HG03060 (cell line): Measurements from ENCODE around the gene HECTD4.
"Not testable (repeated sequence)": the region's sequence is repeated elsewhere in the genome, so short reads cannot be mapped to it uniquely, and the experiment has no call there.

Source experiments
- ATAC-seq: cut with Tn5 transposase; IDR thresholded peaks from one replicate; pipeline ENCODE4 v1.9.1; 2021; ENCODE audit warnings: low read depth, moderate number of reproducible peaks; ENCODE audit not compliant: unreplicated experiment

HECTD4 gene

DNA sequence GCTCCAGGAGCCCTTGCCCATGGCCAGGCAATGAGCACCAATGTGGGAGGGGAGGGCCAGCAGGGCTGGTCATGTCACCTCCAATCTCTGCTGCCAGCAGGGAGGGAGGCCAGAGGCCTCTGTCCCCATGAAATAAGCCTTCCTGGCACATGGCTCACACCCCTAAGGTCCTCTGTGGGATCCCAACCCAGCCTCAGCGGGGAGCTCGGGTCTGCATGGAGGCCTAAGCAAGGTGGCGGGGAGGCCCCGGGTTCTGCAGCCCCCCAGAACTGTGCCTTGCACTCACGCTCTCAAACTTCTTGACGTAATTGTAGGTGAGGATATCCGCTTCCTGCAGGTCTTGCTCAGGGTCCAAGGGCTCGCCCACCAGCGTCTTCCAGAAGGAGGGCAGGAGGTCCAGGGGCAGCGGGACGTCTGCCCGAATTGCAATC is 215.2 kb downstream of the HECTD4 start:
- no peak for ATAC-seq

DNA sequence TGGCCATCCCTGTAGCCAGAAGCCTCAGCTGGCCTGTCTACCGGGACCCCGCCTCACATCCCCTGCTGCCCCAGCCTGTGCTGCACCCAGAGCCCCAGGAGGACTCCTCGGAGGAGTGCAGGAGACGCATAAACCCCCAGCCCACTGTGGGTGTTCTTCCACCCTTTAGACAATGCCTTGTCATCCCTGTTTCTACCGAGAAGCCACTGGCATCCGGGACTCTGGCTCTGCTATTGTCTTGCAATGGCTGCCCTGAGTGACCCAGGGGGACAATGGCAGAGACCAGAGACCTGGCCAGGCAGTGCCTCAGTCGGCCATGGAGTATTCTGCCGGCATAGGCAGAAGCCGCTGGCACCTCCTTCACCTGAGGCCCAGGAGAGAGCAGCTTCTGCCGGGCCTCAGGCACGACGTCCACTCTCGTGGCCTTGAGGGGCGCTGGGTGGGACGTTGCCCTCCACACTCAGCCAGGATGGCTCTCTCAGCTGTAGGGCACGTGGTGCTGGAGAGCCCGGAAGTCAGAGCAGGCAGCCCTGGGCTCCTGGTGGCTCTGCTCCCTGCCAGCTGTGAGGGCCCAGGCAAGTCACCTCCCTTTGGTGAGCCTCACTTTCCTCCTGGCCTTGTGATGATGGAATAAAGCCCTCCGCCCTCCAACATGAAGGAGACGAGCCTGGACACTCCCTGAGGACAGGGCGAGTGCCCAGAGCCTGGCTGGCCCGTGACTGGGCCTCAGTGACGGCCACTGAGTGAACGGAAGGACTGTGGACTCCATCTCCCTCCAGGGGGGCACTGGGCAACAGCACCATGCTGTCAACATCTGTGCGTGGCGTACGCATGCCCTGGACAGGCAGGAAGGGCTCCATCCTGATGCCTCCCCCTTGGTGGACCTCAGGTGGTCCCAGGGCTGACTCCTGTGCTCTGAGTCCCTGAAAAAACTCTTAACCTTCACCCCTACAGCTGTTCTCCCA is 215.9 kb downstream of the HECTD4 start:
- ATAC-seq: no peak

DNA sequence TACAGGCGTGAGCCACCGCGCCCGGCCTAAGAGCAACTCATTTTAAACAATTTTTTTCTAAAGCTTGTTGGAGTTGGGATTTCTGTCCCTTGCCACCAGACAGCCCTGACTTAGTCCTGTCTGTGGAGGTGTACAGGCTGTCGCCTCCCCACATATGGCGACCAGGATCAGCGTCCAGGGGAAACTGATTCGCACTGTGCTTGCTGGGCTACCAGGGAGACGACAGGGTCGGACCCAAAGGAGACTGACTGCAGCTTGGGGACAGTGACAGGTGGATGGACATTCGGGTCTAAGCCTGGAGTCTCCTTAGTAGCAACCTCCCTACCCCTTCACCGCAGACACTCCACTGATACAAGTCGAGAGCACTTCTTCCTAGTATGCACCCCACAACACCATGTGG is 216.6 kb downstream of the HECTD4 start:
- ATAC-seq: no peak

DNA sequence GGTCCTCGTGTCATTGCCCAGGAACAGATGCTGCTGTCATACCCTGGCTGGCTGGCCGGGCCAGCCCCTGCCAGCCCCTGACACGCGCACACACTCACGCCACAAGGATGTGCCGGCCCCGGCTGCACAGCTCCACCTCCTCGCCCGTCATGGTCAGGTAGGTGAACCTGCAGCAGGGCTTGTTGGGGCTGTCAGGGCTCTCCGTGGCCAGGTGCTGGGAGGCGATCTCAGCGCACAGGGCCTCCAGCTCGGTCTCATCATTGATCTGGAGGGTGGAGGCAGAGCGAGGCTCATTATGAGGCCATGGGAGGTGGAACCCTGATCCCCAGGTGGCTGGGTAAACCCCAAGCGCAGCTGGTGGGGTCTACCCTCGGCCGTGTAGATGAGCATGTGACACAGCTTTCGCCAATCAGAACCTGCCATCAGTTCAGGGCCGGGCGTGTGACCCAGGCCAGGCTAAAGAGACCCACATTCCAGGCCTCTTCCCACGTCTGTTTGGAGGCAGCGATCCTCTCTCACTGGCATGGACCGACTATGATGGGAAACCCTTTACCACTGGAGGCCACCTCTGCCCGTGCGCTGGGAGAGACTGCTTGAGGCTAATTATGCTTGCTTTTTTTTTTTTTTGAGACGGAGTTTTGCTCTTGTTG is 218.1 kb downstream of the HECTD4 start:
- ATAC-seq: no peak

DNA sequence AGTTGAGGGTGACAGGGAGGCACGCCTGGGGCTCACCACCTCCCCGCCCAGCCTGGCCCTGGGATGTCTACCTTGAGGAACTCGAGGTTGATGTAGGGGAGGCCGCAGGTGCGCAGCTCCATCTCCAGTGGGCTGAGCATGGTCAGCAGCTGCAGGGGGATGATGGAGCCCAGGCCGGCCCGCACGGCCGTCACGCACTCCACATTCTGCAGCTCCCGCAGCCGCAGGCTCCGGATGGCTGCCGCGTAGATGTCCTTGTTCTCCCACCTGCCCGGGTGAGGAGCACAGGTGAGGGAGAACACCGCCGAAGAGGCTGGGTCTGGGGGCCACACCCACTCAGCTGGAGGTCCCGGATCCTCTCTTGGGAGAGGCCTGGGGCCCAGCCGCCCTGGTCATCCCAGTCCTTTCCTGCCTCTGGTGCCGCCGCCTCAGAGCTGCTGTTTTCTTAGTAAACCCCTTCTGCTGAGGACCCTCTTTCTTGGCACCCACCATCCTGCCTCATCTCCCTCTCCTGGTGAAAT is 218.7 kb downstream of the HECTD4 start:
- ATAC-seq: no peak

DNA sequence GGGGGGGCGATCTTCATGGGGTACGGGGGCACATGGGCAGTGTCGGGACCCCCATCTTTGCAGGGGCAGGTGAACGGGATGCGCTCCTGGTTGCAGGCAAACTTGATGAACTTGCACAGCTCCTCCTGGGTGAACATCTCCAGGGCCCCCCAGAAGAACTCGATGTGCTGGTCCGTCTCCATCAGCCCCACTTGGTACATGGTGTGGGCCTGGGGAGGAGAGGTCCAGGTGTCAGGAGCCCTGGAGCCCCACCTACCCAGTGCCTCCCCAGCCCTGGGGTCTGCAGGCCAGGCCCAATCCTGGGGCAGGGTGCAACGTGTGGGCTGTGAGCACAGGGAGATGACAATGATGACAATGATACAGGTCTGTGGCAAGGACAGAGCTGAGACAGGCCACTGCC is 219.2 kb downstream of the HECTD4 start:
- ATAC-seq: no peak

DNA sequence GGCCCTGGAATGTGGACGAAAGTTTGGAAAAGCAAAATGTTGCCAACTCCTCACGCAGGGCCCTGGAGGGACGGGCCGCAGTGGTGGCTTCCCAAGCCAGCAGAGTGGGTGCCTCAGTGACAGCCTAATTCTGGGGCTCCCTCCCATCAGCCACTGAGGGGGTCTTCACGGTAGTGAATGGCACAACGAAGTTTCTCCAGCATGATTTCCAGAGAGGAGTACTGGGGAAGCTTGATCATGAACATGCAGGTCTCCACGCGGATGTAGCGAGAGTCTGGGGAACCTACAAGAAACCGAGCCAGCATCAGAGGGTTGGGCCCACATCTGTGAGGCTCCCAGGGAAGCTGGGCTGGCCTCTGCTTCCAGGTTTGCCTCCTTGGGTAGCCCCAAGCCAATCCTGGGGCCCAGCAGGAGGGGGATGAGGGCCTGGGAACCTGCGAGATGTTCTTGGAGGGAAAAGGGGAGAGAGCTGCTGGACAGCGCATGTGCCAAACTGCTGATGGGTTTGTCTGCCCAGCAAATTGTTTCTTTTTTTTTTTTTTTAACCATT is 219.9 kb downstream of the HECTD4 start:
- no peak for ATAC-seq

DNA sequence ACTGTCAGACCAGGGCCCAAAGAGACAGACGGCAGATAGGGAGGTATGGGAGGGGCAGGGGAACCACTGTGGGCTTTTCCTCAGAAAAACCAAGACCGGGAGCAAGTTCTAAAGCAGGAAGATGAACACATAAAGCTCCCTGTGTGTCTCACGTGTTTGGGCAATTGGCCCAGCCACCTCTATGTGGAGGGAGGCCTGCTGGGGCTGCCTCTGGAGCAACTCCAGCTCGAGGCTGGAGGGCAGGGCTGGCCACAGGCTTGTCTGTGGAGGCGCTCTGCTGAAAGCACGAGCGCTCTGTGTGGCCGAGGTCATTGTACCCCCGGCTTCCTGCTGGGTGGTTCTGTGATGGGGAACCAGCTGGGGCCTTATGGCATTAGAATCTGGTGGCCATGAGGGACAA is 220.5 kb downstream of the HECTD4 start:
- ATAC-seq: no peak

DNA sequence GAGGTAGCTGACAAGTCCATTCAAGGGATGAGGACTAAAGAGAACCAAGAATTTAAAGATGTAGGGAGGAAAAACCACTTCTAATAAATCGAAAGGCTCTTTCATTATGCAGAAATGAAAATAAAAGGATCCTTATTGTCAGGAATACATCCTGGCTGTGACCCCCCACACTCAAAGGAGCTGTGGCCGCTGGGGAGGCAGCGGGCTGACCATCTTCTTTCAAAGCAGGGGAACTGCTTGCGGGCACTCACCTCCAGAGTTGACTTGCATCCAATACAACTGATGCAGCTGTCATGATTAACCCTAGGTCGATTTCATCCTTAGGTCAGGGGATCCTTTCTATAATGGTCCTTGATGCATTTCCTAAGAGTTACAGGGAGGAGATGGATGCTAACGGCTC is 221.6 kb downstream of the HECTD4 start:
- ATAC-seq: no peak

DNA sequence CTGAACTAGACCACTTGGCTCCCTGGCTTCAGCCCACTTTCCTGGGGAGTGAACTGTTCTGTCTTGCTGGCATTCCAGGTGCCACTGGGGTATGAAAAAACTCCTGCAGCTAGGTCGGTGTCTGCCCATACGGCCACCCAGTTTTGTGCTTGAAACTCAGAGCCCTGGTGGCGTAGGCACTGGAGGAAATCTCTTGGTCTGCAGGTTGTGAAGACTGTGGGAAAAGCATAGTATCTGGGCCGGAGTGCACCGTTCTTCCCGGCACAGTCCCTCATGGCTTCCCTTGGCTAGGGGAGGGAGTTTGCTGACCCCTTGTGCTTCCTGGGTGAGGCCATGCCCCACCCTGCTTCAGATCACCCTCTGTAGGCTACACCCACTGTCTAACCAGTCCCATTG is 223.1 kb downstream of the HECTD4 start:
- ATAC-seq: no peak

DNA sequence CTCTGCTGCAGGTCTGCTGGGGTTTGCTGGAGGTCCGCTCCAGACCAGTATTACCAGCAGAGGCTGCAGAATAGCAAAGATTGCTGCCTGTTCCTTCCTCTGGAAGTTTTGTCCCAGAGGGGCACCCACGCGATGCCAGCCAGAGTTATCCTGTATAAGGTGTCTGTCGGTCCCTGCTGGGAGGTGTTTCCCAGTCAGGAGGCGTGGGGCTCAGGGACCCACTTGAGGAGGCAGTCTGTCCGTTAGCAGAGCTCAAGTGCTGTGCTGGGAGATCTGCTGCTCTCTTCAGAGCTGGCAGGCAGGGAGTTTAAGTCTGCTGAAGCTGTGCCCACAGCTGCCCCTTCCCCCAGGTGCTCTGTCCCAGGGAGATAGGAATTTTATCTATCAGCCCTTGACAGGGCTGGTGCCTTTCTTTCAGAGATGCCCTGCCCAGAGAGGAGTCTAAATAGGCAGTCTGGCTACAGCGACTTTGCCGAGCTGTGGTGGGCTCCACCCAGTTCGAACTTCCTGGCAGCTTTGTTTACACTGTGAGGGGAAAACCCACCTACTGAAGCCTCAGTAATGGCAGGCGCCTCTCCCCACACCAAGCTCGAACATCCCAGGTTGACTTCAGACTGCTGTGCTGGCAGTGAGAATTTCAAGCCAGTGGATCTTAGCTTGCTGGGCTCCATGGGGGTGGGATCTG is 223.6 kb downstream of the HECTD4 start:
- ATAC-seq: not testable (repeated sequence)

DNA sequence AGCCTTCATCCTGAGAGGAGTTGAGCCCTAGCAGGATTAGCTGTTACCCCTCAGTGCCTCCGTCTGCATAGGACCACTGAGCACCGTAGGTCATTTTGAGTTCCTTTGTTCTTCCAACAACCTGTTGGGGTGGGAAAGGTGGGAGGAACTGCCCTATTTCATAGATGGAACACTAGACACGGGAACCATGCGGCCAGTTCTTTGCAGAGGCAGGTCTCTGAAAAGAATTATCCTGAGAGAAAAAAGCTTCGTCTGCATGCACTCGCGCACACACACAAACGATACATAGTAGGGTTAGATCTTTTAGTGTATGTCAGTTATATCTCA is 228.4 kb downstream of the HECTD4 start:
- ATAC-seq: no peak

DNA sequence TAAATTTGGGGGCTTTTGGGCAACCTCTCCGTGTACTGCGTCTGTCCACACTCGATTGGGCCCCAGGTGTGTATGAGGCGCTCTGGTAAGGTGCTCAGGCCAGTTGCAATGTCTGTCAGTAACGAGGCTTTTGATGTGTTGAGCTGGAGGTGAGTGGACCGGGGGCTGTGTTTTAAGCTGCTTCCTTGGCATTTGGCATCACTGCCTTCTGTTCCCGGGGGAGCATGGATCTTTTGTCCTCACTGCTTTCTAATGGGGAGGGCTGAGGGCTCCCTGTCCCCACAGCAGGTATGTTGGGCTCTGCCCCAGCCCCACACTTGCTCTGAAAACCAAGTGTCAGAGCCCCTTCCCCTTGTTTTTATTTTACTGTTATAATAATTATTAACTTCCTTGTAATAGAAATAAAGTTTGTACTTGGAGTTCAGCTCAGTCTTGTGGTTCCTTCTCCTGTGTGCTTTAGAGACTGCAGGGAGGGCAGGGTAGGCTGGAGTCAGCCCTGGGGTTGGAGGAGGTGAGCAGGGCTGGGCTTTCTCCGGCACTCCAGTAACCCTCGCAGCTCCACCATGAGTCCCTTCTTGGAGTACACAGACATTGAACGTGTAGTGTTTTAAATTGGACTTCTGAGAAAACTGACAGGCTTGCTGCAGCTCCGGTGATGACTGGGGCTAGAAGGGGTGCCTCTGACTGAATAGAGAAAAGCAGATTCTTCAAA is 228.9 kb downstream of the HECTD4 start:
- ATAC-seq: no peak

DNA sequence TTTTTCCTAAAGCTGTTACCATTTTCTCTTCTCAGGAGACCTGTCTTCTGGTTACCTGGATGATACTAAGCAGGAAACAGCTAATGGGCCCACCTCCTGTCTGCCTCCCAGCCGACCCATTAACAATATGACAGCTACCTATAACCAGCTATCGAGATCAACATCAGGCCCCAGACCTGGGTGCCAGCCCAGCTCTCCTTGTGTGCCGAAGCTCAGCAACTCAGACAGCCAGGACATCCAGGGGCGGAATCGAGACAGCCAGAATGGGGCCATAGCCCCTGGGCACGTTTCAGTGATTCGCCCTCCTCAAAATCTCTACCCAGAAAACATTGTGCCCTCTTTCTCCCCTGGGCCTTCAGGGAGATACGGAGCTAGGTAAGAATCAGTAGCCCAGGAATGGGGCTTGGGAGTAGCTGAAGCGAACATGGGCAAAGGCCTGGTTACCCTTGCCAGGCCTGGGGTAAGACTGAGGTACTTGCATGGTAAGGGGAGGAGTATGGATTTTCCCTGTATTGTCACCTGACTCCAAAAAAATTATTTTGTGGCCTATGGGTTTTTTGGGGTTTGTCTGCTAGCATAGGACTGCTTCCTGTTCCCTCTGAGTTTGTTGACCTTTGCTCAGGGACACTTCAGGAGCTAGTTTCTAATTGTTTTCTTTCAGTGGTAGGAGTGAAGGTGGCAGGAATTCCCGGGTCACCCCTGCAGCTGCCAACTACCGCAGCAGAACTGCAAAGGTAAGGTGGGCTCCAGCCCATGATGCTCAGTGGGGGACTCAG is 230.3 kb downstream of the HECTD4 start:
- no peak for ATAC-seq

DNA sequence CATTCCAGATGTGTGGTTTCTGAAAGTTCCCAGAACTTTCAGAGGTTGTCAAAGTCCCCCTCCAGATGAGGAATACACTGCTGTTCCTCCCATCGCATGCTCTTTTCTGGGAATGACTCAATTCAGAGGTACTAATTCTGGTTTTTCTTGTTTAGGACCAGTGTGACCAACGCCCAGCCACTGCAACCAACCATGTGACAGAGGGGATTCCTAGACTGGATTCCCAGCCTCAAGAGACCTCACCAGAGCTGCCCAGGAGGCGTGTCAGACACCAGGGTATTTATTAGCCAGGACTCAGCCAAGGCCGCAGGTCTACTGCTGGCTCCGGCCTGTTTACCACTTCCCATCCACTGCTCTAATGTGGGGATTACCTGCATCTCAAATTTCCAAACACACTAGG is 232.6 kb downstream of the HECTD4 start:
- ATAC-seq: no peak

DNA sequence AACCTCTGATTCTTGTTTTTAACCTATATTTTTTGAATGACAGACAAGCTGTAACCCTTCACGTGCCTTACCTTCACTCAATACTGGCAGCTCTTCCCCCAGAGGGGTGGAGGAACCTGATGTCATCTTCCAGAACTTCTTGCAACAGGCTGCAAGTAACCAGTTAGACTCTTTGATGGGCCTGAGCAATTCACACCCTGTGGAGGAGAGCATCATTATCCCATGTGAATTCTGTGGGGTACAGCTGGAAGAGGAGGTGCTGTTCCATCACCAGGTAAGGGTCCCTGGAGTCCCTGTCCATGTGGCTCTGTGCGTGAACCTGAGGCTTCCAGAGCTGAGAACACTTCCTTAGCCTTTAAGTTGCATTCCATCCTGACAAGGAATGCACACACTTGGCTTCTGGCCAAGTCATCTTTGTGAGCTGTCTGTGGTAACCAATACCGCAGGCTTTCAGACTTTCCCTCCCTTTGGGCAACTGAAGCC is 234.2 kb downstream of the HECTD4 start:
- no peak for ATAC-seq

DNA sequence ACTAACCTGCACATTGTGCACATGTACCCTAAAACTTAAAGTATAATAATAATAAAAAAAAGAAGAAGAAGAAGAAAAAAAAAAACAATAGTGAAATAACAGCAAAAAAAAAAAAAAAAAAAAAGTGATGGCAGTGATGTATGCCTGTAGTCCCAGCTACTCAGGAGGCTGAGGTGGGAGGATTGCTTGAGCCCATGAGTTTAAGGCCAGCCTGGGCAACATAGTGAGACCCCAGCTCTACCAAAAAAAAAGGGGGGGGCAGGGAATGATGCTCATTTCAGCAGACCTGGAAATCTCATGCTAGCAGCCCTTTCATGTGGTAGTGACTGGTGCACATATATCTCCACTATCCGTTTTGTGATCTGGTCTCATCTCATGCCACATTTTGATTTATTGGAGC is 236.1 kb downstream of the HECTD4 start:
- ATAC-seq: no peak

DNA sequence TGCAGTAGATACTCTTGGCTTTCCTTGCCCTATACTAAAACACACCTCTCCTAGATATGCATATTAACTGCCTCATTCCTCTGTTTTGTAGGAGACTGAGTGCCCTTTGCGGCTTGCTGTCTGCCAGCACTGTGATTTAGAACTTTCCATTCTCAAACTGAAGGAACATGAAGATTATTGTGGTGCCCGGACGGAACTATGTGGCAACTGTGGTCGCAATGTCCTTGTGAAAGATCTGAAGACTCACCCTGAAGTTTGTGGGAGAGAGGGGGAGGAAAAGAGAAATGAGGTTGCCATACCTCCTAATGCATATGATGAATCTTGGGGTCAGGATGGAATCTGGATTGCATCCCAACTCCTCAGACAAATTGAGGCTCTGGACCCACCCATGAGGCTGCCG is 241.5 kb downstream of the HECTD4 start:
- ATAC-seq: no peak

DNA sequence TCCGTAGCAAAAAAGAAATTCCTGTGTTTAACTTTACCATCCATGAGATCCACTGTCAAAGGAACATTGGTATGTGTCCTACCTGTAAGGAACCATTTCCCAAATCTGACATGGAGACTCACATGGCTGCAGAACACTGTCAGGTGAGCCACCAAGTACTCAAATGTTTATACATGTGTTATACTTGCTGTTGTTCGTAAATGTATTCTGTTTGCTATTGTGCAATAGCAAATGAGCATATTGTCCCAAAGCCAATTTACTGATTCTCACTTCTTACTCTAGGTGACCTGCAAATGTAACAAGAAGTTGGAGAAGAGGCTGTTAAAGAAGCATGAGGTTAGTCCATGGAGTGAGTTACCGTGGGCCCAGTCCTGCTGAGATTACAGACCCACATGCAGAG is 247.5 kb downstream of the HECTD4 start:
- ATAC-seq: no peak
